Suppressor macrophage treated with lipopolysaccharide for 4 hours (primary cell): ENCODE results near the gene IRF2BPL.

Source experiments
- DNase-seq: peaks from one replicate; pipeline ENCODE4 v3.0.0-alpha.2; 2020

Gene IRF2BPL

GRCh38 chr14:77028384-77029231 lies at the start of gene IRF2BPL:
TSS of gene IRF2BPL (minus strand) at chr14:77028708. CDS start at chr14:77027792, 916 bp downstream.
- peak; percentile 99 for DNase-seq

- DNase-seq = no peak
Observed at GRCh38 chr14:77077040-77077439, 48.5 kb upstream of the IRF2BPL start.

- peak; percentile 49 for DNase-seq
Observed at GRCh38 chr14:77076113-77076631, 47.7 kb upstream of the IRF2BPL start.

- no peak for DNase-seq
Observed at GRCh38 chr14:77074969-77075368, 46.5 kb upstream of the IRF2BPL start.

GRCh38 chr14:77071938-77072388 lies 43.5 kb upstream of the IRF2BPL start:
- no peak for DNase-seq

GRCh38 chr14:77069551-77069950 lies 41.0 kb upstream of the IRF2BPL start:
- DNase-seq = no peak

GRCh38 chr14:77068517-77069200 lies 40.2 kb upstream of the IRF2BPL start:
- no peak for DNase-seq

GRCh38 chr14:77067632-77068516 lies 39.4 kb upstream of the IRF2BPL start:
- peak; percentile 74 for DNase-seq

- no peak for DNase-seq
Observed at GRCh38 chr14:77066578-77067172, 38.2 kb upstream of the IRF2BPL start.

- DNase-seq = no peak
Observed at GRCh38 chr14:77065851-77066577, 37.5 kb upstream of the IRF2BPL start.

GRCh38 chr14:77064521-77065178 lies 36.1 kb upstream of the IRF2BPL start:
- DNase-seq = no peak

- DNase-seq = no peak
Observed at GRCh38 chr14:77063571-77064171, 35.2 kb upstream of the IRF2BPL start.

GRCh38 chr14:77062261-77062660 lies 33.8 kb upstream of the IRF2BPL start:
- no peak for DNase-seq

GRCh38 chr14:77061630-77062257 lies 33.2 kb upstream of the IRF2BPL start:
- DNase-seq = no peak

GRCh38 chr14:77059276-77059915 lies 30.9 kb upstream of the IRF2BPL start:
- peak; percentile 67 for DNase-seq

GRCh38 chr14:77058785-77059184 lies 30.3 kb upstream of the IRF2BPL start:
- DNase-seq = no peak

- no peak for DNase-seq
Observed at GRCh38 chr14:77058117-77058516, 29.6 kb upstream of the IRF2BPL start.

- no peak for DNase-seq
Observed at GRCh38 chr14:77055981-77056380, 27.5 kb upstream of the IRF2BPL start.

GRCh38 chr14:77055306-77055705 lies 26.8 kb upstream of the IRF2BPL start:
- DNase-seq = no peak
